Measurements from ENCODE around the gene PGRMC1.
"Not testable (repeated sequence)": the region's sequence is repeated elsewhere in the genome, so short reads cannot be mapped to it uniquely, and the experiment has no call there.

Gene PGRMC1

GRCh38 chrX:119236623-119237561, 807 bp downstream of the PGRMC1 start:
- peak; percentile 19 for DNase-seq

- no peak for DNase-seq
Observed at GRCh38 chrX:119237562-119237942, 1.5 kb downstream of the PGRMC1 start.

- no peak for DNase-seq
Observed at GRCh38 chrX:119238557-119238956, 2.5 kb downstream of the PGRMC1 start.

- DNase-seq = no peak
Observed at GRCh38 chrX:119240356-119240755, 4.3 kb downstream of the PGRMC1 start.

GRCh38 chrX:119247702-119248101, 11.6 kb downstream of the PGRMC1 start:
- DNase-seq = no peak

GRCh38 chrX:119249891-119250290, 13.8 kb downstream of the PGRMC1 start:
- DNase-seq = no peak

GRCh38 chrX:119251386-119251785, 15.3 kb downstream of the PGRMC1 start:
- no peak for DNase-seq

GRCh38 chrX:119252716-119253115, 16.6 kb downstream of the PGRMC1 start:
- no peak for DNase-seq

GRCh38 chrX:119266364-119266995, 30.4 kb downstream of the PGRMC1 start:
- DNase-seq = no peak

GRCh38 chrX:119267115-119267514, 31.0 kb downstream of the PGRMC1 start:
- not testable (repeated sequence) for DNase-seq

GRCh38 chrX:119272882-119273419, 36.9 kb downstream of the PGRMC1 start:
- DNase-seq = no peak

- DNase-seq = no peak
Observed at GRCh38 chrX:119273420-119274192, 37.5 kb downstream of the PGRMC1 start.

- not testable (repeated sequence) for DNase-seq
Observed at GRCh38 chrX:119282347-119282746, 46.3 kb downstream of the PGRMC1 start.

GRCh38 chrX:119288890-119289393, 52.9 kb downstream of the PGRMC1 start:
- DNase-seq = no peak

GRCh38 chrX:119290476-119290875, 54.4 kb downstream of the PGRMC1 start:
- no peak for DNase-seq

GRCh38 chrX:119291246-119291645, 55.2 kb downstream of the PGRMC1 start:
- DNase-seq = not testable (repeated sequence)

- no peak for DNase-seq
Observed at GRCh38 chrX:119292445-119292844, 56.4 kb downstream of the PGRMC1 start.
